Activated naive CD8-positive, alpha-beta T cell treated with anti-CD3 and anti-CD28 coated beads, Interleukin-2, amount 10 ng/mL, durations not matched to agents 7 days and 5 days (primary cell): ENCODE data around the gene GRHL3. TPM values are rescaled to one million over a fixed set of nuclear protein-coding genes. Genes with fewer than 3 reads are reported as not detected.

Experiments used
- ATAC-seq: fragments of 150-1000 bp; cut with Tn5 transposase; one replicate; pipeline ENCODE4 v1.10.0; 2021; ENCODE audit warnings: low read depth, moderate library complexity
- POLR2A ChIA-PET: fragments of 350-600 bp; sonication (Branson Sonifier 250); formaldehyde crosslinking; loops from one replicate; lab custom pipeline; 2021; ENCODE audit warnings: antibody characterized with exemption; lab: Charles Lee
- DNase-seq: peaks from one replicate; pipeline ENCODE4 v3.0.0; 2021
- H3K27ac Mint-ChIP-seq: one replicate; pipeline ENCODE4 v1.8.0; 2022; ENCODE audit warnings: mild to moderate bottlenecking, mixed read lengths
- H3K27me3 Mint-ChIP-seq: one replicate; pipeline ENCODE4 v1.8.0; 2022; ENCODE audit warnings: mild to moderate bottlenecking, moderate library complexity, mixed read lengths
- H3K36me3 Mint-ChIP-seq: one replicate; pipeline ENCODE4 v1.8.0; 2021; ENCODE audit warnings: mild to moderate bottlenecking, mixed read lengths
- H3K4me1 Mint-ChIP-seq: one replicate; pipeline ENCODE4 v1.8.0; 2021; ENCODE audit warnings: mixed read lengths
- H3K4me3 Mint-ChIP-seq: one replicate; pipeline ENCODE4 v1.8.0; 2022; ENCODE audit warnings: mild to moderate bottlenecking, moderate library complexity, mixed read lengths
- H3K9me3 Mint-ChIP-seq: one replicate; pipeline ENCODE4 v1.8.0; 2021; ENCODE audit warnings: mixed read lengths
- total RNA-seq, 2 experiments: library from RNA; stranded (reverse); gene quantifications; one replicate each; pipeline ENCODE4 v1.2.3, GENCODE V29; 2021

The GRHL3 gene
- total RNA-seq, 2 experiments from 2014 or later = not detected

DNA sequence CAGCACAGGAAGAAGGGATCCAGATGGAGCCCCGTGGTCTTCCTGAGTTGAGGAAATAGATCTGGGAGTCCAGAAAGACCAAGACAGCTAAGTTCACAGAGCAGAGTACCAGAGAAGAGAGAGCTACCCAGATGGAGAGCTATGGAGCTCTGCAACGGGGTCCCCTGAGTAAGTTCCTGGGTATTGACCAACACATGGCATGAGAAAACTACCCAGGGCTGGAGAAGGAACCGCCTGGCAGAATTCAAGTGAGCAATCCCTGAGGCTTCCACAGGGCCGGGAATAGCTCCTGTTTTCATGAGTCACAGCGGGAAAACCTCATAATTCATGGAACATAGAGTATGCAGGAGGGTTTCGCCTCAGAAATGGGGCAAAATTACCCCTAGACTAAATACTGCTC is 74.7 kb downstream of the GRHL3 start:
- Mint-ChIP-seq H3K4me3 (no peak overlapping the region), H3K27me3 (no peaks in the 10 kb centered on the region), H3K36me3 (peaks cover 9% of the 10 kb centered on the region), H3K9me3 (no peaks in the 10 kb centered on the region), H3K4me1 (peaks cover 22% of the 10 kb centered on the region), H3K27ac (no peak overlapping the region)
- POLR2A ChIA-PET = interaction anchor here (0.8 to 1.3 kb wide), 3 partner anchors 21 to 109 kb away, joined by 3 read pairs; partner anchors contain the start of genes NIPAL3 and RCAN3
- ATAC-seq = no peak
- DNase-seq = no peak

DNA sequence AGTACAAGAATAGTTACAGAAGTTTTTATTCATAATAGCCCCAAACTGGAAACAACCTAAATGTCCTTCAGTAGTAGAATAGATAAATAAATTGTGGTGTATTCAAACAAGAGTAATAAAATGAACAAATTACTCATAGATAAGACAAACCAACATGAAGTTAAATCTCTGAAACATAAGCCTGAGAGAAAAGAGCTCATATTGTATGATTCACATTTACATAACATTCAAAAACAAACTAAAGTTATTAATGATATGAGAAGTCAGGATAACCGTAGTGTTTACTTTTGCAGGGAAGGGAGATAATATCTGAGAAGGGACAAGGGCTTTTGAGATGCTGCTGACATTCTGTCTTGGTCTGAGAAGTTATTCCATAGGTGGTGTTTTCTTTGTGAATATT is 80.9 kb downstream of the GRHL3 start:
- H3K4me1 Mint-ChIP-seq = no peaks in the 10 kb centered on the region
- ATAC-seq = no peak
- POLR2A ChIA-PET = no interaction called here
- peaks cover 13% of the 10 kb centered on the region for H3K36me3 Mint-ChIP-seq
- no peak overlapping the region for H3K27ac Mint-ChIP-seq
- H3K27me3 Mint-ChIP-seq = no peaks in the 10 kb centered on the region
- no peak overlapping the region for H3K4me3 Mint-ChIP-seq
- no peak for DNase-seq
- no peaks in the 10 kb centered on the region for H3K9me3 Mint-ChIP-seq

DNA sequence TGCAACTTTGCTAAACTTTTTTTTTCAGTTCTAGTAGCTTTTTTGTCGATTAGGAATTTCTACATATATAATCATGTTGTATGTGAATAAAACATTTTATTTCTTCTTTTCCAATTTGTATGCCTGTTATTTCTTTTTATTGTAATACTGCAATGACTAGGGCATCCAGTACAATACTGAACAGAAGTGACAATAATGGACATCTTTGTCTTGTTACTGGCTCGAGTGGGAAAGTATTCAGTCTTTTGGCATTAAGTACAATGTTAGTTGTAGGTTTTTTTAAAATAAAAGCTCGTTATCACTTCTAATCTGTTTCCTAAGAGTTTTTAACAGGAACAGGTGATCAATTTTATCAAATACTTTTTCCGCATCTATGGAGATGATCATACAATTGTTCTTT is 84.6 kb downstream of the GRHL3 start:
- peaks cover 4% of the 10 kb centered on the region for H3K9me3 Mint-ChIP-seq
- H3K4me3 Mint-ChIP-seq = no peak overlapping the region
- H3K27me3 Mint-ChIP-seq = no peaks in the 10 kb centered on the region
- H3K4me1 Mint-ChIP-seq = no peaks in the 10 kb centered on the region
- POLR2A ChIA-PET = no interaction called here
- no peak for DNase-seq
- no peak for ATAC-seq
- no peak overlapping the region for H3K27ac Mint-ChIP-seq
- H3K36me3 Mint-ChIP-seq = peaks cover 20% of the 10 kb centered on the region

Other genes with a start within 250 kb of the GRHL3 start
- gene MYOM3, start 207.2 kb upstream of the GRHL3 start, total RNA-seq = not detected
- under 1 TPM in 1 of 2 experiments, not detected in 1; 0.11 TPM for gene IL22RA1, start 176.2 kb upstream of the GRHL3 start, total RNA-seq
- gene IFNLR1, start 132.1 kb upstream of the GRHL3 start, total RNA-seq = 1 to 10 TPM; 6.2 to 7.9 TPM
- 1 to 10 TPM; 8.6 to 9.0 TPM for gene STPG1, start 94.4 kb downstream of the GRHL3 start, total RNA-seq
- 10 to 100 TPM; 54.1 to 55.1 TPM for gene NIPAL3, start 96.4 kb downstream of the GRHL3 start, total RNA-seq
- gene RCAN3, start 183.5 kb downstream of the GRHL3 start, total RNA-seq = 10 to 100 TPM; 77.4 to 84.8 TPM
- under 1 TPM; 0.19 to 0.23 TPM for gene NCMAP, start 236.7 kb downstream of the GRHL3 start, total RNA-seq